ENCODE measurements around the gene AMOTL1. TPM values are rescaled to one million over a fixed set of nuclear protein-coding genes. Genes with fewer than 3 reads are reported as not detected.

The AMOTL1 gene
- polyA plus RNA-seq, 1 donor (not counting 4 experiments of a cell fraction or from before 2014, with no cell fraction given): 86.5 TPM

GRCh38 chr11:94926271-94926625 lies 158.1 kb downstream of the AMOTL1 start:
- Histone ChIP-seq H3K4me1 (ENCODE audit: control insufficient read depth, extremely low read depth, insufficient read depth, low read length) (no peaks in the 10 kb centered on the region), H4K20me1 (ENCODE audit: control insufficient read depth, extremely low read depth, insufficient read depth, low read length) (no peaks in the 10 kb centered on the region), H3K4me3 (ENCODE audit: control insufficient read depth in 2 of 3, extremely low read depth in 1 of 3, insufficient read depth in 2 of 3, low read depth in 1 of 3, low read length in 3 of 3) (no peak overlapping the region), H3K27me3 (ENCODE audit: control insufficient read depth, extremely low read depth, insufficient read depth, low read length) (no peaks in the 10 kb centered on the region), H3K9ac (ENCODE audit: control insufficient read depth, extremely low read depth, insufficient read depth, low read length) (no peak overlapping the region), H3K79me2 (ENCODE audit: control insufficient read depth, insufficient read depth, low read length) (no peaks in the 10 kb centered on the region), H3K9me1 (ENCODE audit: control insufficient read depth, extremely low read depth, insufficient read depth, low read length) (no peaks in the 10 kb centered on the region), H3K9me3 (ENCODE audit: control insufficient read depth, low read depth, low read length) (no peaks in the 10 kb centered on the region), H2AFZ (ENCODE audit: control insufficient read depth, low read length) (no peak overlapping the region), H3K4me2 (ENCODE audit: control insufficient read depth, extremely low read depth, insufficient read depth, low read depth, low read length) (no peak overlapping the region), H3K27ac (ENCODE audit: control insufficient read depth, insufficient read depth, low read length) (no peak overlapping the region), H3K36me3 (ENCODE audit: control insufficient read depth in 2 of 2, extremely low read depth in 1 of 2, insufficient read depth in 2 of 2, low read length in 2 of 2) (no peaks in the 10 kb centered on the region)
- TF ChIP-seq EZH2 (IDR thresholded peaks at IDR 0.05; ENCODE audit: low read length): no peak
- TF ChIP-seq, protein P1, sequence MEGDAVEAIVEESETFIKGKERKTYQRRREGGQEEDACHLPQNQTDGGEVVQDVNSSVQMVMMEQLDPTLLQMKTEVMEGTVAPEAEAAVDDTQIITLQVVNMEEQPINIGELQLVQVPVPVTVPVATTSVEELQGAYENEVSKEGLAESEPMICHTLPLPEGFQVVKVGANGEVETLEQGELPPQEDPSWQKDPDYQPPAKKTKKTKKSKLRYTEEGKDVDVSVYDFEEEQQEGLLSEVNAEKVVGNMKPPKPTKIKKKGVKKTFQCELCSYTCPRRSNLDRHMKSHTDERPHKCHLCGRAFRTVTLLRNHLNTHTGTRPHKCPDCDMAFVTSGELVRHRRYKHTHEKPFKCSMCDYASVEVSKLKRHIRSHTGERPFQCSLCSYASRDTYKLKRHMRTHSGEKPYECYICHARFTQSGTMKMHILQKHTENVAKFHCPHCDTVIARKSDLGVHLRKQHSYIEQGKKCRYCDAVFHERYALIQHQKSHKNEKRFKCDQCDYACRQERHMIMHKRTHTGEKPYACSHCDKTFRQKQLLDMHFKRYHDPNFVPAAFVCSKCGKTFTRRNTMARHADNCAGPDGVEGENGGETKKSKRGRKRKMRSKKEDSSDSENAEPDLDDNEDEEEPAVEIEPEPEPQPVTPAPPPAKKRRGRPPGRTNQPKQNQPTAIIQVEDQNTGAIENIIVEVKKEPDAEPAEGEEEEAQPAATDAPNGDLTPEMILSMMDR (optimal IDR thresholded peaks at IDR 0.05 in 1 of 3, IDR thresholded peaks at IDR 0.05 in 1 of 3, conservative IDR thresholded peaks at IDR 0.05 in 1 of 3; ENCODE audit: extremely low read depth in 1 of 3, insufficient read depth in 2 of 3, low read length in 3 of 3): no peak
- no peak for FAIRE-seq
- dilution Hi-C loops (cut with MboI; ENCODE audit: extremely low pct_ligation_motif_present, low sequenced_read_pairs): no loop called here
- no peak for DNase-seq (ENCODE audit: low read depth, low spot score)

Other genes starting within 250 kb of the AMOTL1 start
- gene FUT4, start 224.4 kb upstream of the AMOTL1 start, polyA plus RNA-seq: 0.33 to 0.77 TPM (median 0.39 TPM) in 3 replicates
- 0.14 to 0.37 TPM (median 0.16 TPM) in 3 replicates for gene PIWIL4, start 201.0 kb upstream of the AMOTL1 start, polyA plus RNA-seq
- gene CWC15, start 205.2 kb downstream of the AMOTL1 start, polyA plus RNA-seq: 29.8 to 56.3 TPM (median 35.3 TPM) in 3 replicates
- gene KDM4D, start 205.4 kb downstream of the AMOTL1 start, polyA plus RNA-seq: 0.48 to 1.2 TPM (median 1.1 TPM) in 3 replicates

Measured in keratinocyte (primary cell).